Endothelial cell of umbilical vein (primary cell): Measurements from ENCODE around the gene SSH2. TPM values are rescaled to one million over a fixed set of nuclear protein-coding genes. Genes with fewer than 3 reads are reported as not detected.

Experiments
- BruUV-seq: library from RNA; stranded (reverse); fragments of 400-500 nt; replicated peaks from 2 replicates; lab custom pipeline; 2021; lab: Mats Ljungman, UMichigan
- CTCF ChIA-PET: fragments of 300-600, 350-600 bp; sonication (Branson Sonifier 250); formaldehyde crosslinking; loops from one replicate; lab custom pipeline; 2021; ENCODE audit warnings: antibody characterized with exemption, inconsistent platforms; lab: Charles Lee
- POLR2A ChIA-PET: fragments of 300-600, 350-600 bp; sonication (Branson Sonifier 250); formaldehyde crosslinking; loops from one replicate; lab custom pipeline; 2021; ENCODE audit warnings: antibody characterized with exemption, inconsistent platforms; lab: Charles Lee
- DNase-seq: peaks from one replicate; pipeline ENCODE4 v3.0.0-alpha.2; 2011; ENCODE audit warnings: low read depth, low spot score
- FAIRE-seq: peaks from 2 replicates; lab custom pipeline; 2011; peaks lifted over from hg19 to GRCh38; lab: Jason Lieb, UNC
- H2AFZ ChIP-seq: 2 replicates; pipeline ENCODE4 v1.6.0; 2012; ENCODE audit warnings: low read depth, low read length, control low read depth, inconsistent platforms
- H3K27ac ChIP-seq: 2 replicates; pipeline ENCODE4 v1.5.1; 2011; ENCODE audit warnings: low read depth, mild to moderate bottlenecking, control low read depth, low read length, moderate library complexity; ENCODE audit not compliant: insufficient read depth
- H3K27me3 ChIP-seq, 2 experiments: 2 replicates each; pipeline versions ENCODE4 v1.6.0 to v1.6.1; 2011; ENCODE audit warnings: low read length in 2 of 2, mixed read lengths in 1 of 2; ENCODE audit not compliant: control insufficient read depth in 2 of 2, insufficient read depth in 2 of 2
- H3K36me3 ChIP-seq, 2 experiments: 2 replicates in 1 of 2; 3 replicates in 1 of 2; pipeline ENCODE4 v1.5.1; 2011; ENCODE audit warnings: low read length in 2 of 2, mild to moderate bottlenecking in 1 of 2, moderate library complexity in 1 of 2; ENCODE audit not compliant: control insufficient read depth in 2 of 2, insufficient read depth in 2 of 2; ENCODE audit errors: extremely low read depth in 1 of 2
- H3K4me1 ChIP-seq: 3 replicates; pipeline ENCODE4 v1.5.1; 2011; ENCODE audit warnings: mild to moderate bottlenecking, low read length; ENCODE audit not compliant: control insufficient read depth, insufficient read depth; ENCODE audit errors: extremely low read depth
- H3K4me2 ChIP-seq: 2 replicates; pipeline ENCODE4 v1.6.1; 2011; ENCODE audit warnings: low read length, control low read depth, mixed read lengths; ENCODE audit not compliant: insufficient read depth
- H3K4me3 ChIP-seq, 3 experiments: fragments of 200-600 bp in 1 of 3; sonication (generic), shearing (Covaris generic) in 1 of 3; replicated peaks in 1 of 3; 2 replicates each; pipeline ENCODE4 v1.5.1; 2011 to 2016; ENCODE audit warnings: control low read depth in 3 of 3, low read length in 3 of 3, mild to moderate bottlenecking in 2 of 3, inconsistent platforms in 1 of 3, low read depth in 1 of 3, moderate library complexity in 1 of 3; ENCODE audit not compliant: insufficient read depth in 1 of 3
- H3K79me2 ChIP-seq: 2 replicates; pipeline ENCODE4 v1.6.0; 2012; ENCODE audit warnings: low read length, inconsistent platforms; ENCODE audit not compliant: control insufficient read depth, insufficient read depth
- H3K9ac ChIP-seq: replicated peaks from 2 replicates; pipeline ENCODE3; 2011; ENCODE audit warnings: low read length, control low read depth; ENCODE audit not compliant: insufficient read depth; ENCODE audit errors: extremely low read depth
- H3K9me1 ChIP-seq: replicated peaks from 3 replicates; pipeline ENCODE4 v1.6.0; 2011; ENCODE audit warnings: mild to moderate bottlenecking, low read length; ENCODE audit not compliant: control insufficient read depth, insufficient read depth; ENCODE audit errors: extremely low read depth
- H3K9me3 ChIP-seq: replicated peaks from 2 replicates; pipeline ENCODE4 v1.5.1; 2012; ENCODE audit warnings: low read length, inconsistent platforms; ENCODE audit not compliant: control insufficient read depth, insufficient read depth
- H4K20me1 ChIP-seq: replicated peaks from 2 replicates; pipeline ENCODE3; 2011; ENCODE audit warnings: mild to moderate bottlenecking, low read length; ENCODE audit not compliant: control insufficient read depth, insufficient read depth; ENCODE audit errors: extremely low read depth
- EZH2 ChIP-seq: IDR thresholded peaks from 2 replicates; pipeline ENCODE4 v1.6.1; 2012; ENCODE audit warnings: borderline replicate concordance, low read depth, mild to moderate bottlenecking, moderate library complexity, low read length, inconsistent platforms; ENCODE audit not compliant: severe bottlenecking
- FOS ChIP-seq: IDR thresholded peaks from 2 replicates; pipeline ENCODE4 v1.6.1; 2011; ENCODE audit warnings: mild to moderate bottlenecking, low read length, moderate library complexity, borderline replicate concordance; ENCODE audit not compliant: insufficient read depth
- MYC ChIP-seq: IDR thresholded peaks from one replicate; pipeline ENCODE4 v1.6.1; 2011; ENCODE audit warnings: mild to moderate bottlenecking, low read depth, low read length
- POLR2A ChIP-seq: IDR thresholded peaks from 2 replicates; pipeline ENCODE4 v1.6.1; 2012; ENCODE audit warnings: low read depth, mild to moderate bottlenecking, control low read depth, low read length
- POLR2AphosphoS5 ChIP-seq: IDR thresholded peaks from 2 replicates; pipeline ENCODE4 v1.6.1; 2012; ENCODE audit warnings: low read depth, mild to moderate bottlenecking, control low read depth, low read length, moderate library complexity; ENCODE audit not compliant: insufficient read depth
- dilution Hi-C: fragments of 300-500 bp; cut with MboI; formaldehyde crosslinking; loops from one replicate; pipeline ENCODE4 v1.15.0; 2019; ENCODE audit warnings: low sequenced_read_pairs; ENCODE audit not compliant: extremely low pct_ligation_motif_present
- intact Hi-C: fragments of 100-400 bp; cut with micrococcal nuclease; formaldehyde crosslinking; loops from one replicate; pipeline ENCODE4 v1.10.0; 2022
- polyA plus RNA-seq, 4 experiments: library from polyadenylated mRNA; depleted of rRNA in 3 of 4; stranded (reverse) in 3 of 4; unstranded in 1 of 4; fragments of >200 nt; gene quantifications; 2 replicates each; pipeline versions ENCODE4 v1.2.1 to v1.2.3, GENCODE V29; 2011 to 2012; ENCODE audit warnings: missing spikeins in 1 of 4
- total RNA-seq: library from RNA; stranded (reverse); gene quantifications from 2 replicates; pipeline ENCODE4 v1.2.3, GENCODE V29; 2021

Gene SSH2
- total and polyA plus RNA-seq, 2 donors (not counting 3 experiments of a cell fraction or from before 2014, with no cell fraction given): 24.6 to 60.9 TPM

- peak within 1 kb of the TSS; percentile 59 for H2AFZ ChIP-seq
- H3K36me3 ChIP-seq: no peaks in the 10 kb centered on the region
- peak within 1 kb of the TSS; percentile 54 for H3K9ac ChIP-seq
- DNase-seq: peak; percentile 82
- no TSS peak for BruUV-seq
- ChIA-PET POLR2A (no interaction called here), CTCF (interaction anchor here (1.0 to 9.2 kb wide), 3 partner anchors 11 to 27 kb away, joined by 3 to 152 read pairs (median 120); partner anchors contain the start of gene ABHD15)
- peaks cover 48% of the 10 kb centered on the region for H3K79me2 ChIP-seq
- dilution Hi-C loops (no loop called here), intact Hi-C loops (loop anchor here (2.0 to 5.0 kb wide), 3 partner anchors 197 to 441 kb away; partner anchors contain the start of genes NUFIP2 and TAOK1)
- peak; percentile 76 for FAIRE-seq
- H3K9me1 ChIP-seq: no peaks in the 10 kb centered on the region
- H4K20me1 ChIP-seq: no peaks in the 10 kb centered on the region
- peak within 1 kb of the TSS; percentile 66 for H3K27ac ChIP-seq
- peaks cover 76% of the 10 kb centered on the region for H3K4me1 ChIP-seq
- peak within 1 kb of the TSS; percentile 58 to 69 (median 68) for H3K4me3 ChIP-seq
- no peaks in the 10 kb centered on the region for H3K9me3 ChIP-seq
- peak within 1 kb of the TSS; percentile 66 for H3K4me2 ChIP-seq
- TF ChIP-seq POLR2A (peak; percentile 75), EZH2 (no peak), POLR2AphosphoS5 (peak; percentile 78), FOS (peak; percentile 9), MYC (no peak)
- no peaks in the 10 kb centered on the region for H3K27me3 ChIP-seq
These were observed 340.3 kb downstream of the SSH2 start, which contains the start of gene GIT1 for GRCh38 chr17:29589524-29590410. Gene GIT1, minus strand, starts transcription at chr17:29589648. Its CDS starts 270 bp downstream, at chr17:29589378.
